HepG2 (cell line): ENCODE measurements around the gene CCDC120. TPM values are rescaled to one million over a fixed set of nuclear protein-coding genes. Genes with fewer than 3 reads are reported as not detected.

ENCODE experiments used
- AHDC1 ChIP-seq: sonication (generic); formaldehyde crosslinking; IDR thresholded peaks from 2 replicates; pipeline ENCODE4 v1.5.1; 2020; ENCODE audit warnings: mild to moderate bottlenecking, missing genetic modification reagents, borderline replicate concordance
- ATF1 ChIP-seq: IDR thresholded peaks from 2 replicates; pipeline ENCODE4 v1.6.1; 2016; ENCODE audit warnings: mild to moderate bottlenecking, control low read depth
- CCDC6 ChIP-seq: sonication (generic); formaldehyde crosslinking; IDR thresholded peaks from 2 replicates; pipeline ENCODE4 v1.8.1; 2022; ENCODE audit warnings: mild to moderate bottlenecking, missing genetic modification reagents, moderate library complexity
- GABPA ChIP-seq, 2 experiments: IDR thresholded peaks; 2 replicates each; pipeline ENCODE4 v1.6.1; 2011 to 2016; ENCODE audit warnings: low read depth in 2 of 2, low read length in 1 of 2, missing biosample characterization in 1 of 2, missing genetic modification characterization in 1 of 2
- GABPB1 ChIP-seq: IDR thresholded peaks from 2 replicates; pipeline ENCODE4 v1.6.1; 2016; ENCODE audit warnings: mild to moderate bottlenecking, missing genetic modification reagents, moderate library complexity, missing compliant biosample characterization
- HNF4A ChIP-seq: sonication (generic); formaldehyde crosslinking; IDR thresholded peaks from 2 replicates; pipeline ENCODE4 v1.4.0; 2020; ENCODE audit warnings: missing genetic modification reagents
- JUN ChIP-seq: sonication (generic); formaldehyde crosslinking; IDR thresholded peaks from 2 replicates; pipeline ENCODE4 v1.4.0; 2020; ENCODE audit warnings: mild to moderate bottlenecking, missing genetic modification reagents
- KAT2B ChIP-seq: fragments of 150-350 bp; IDR thresholded peaks from 2 replicates; pipeline ENCODE4 v1.6.1; 2014; ENCODE audit warnings: low read depth, low read length, borderline replicate concordance
- KLF12 ChIP-seq: sonication (generic); formaldehyde crosslinking; IDR thresholded peaks from 2 replicates; pipeline ENCODE4 v1.4.0; 2020; ENCODE audit warnings: missing genetic modification reagents, borderline replicate concordance
- MTF1 ChIP-seq: sonication (generic); formaldehyde crosslinking; IDR thresholded peaks from 2 replicates; pipeline ENCODE4 v1.5.0; 2020; ENCODE audit warnings: missing genetic modification reagents
- PPARG ChIP-seq: conservative IDR thresholded peaks from 2 replicates; pipeline ENCODE4 v1.6.1; 2016; ENCODE audit warnings: missing biosample characterization, missing genetic modification reagents
- SIX1 ChIP-seq: sonication (generic); formaldehyde crosslinking; IDR thresholded peaks from 2 replicates; pipeline ENCODE4 v1.4.0; 2020; ENCODE audit warnings: missing genetic modification reagents, borderline replicate concordance
- SIX4 ChIP-seq: sonication (generic); formaldehyde crosslinking; IDR thresholded peaks from 2 replicates; pipeline ENCODE4 v1.4.0; 2020; ENCODE audit warnings: missing genetic modification reagents
- SMAD1 ChIP-seq: sonication (generic); formaldehyde crosslinking; IDR thresholded peaks from 2 replicates; pipeline ENCODE4 v1.4.0; 2020; ENCODE audit warnings: missing genetic modification reagents, low read depth, mild to moderate bottlenecking, borderline replicate concordance
- SOX13 ChIP-seq, 3 experiments: fragments of 450-650 bp in 1 of 3; sonication (generic) in 1 of 3; formaldehyde crosslinking in 1 of 3; IDR thresholded peaks in 2 of 3; conservative IDR thresholded peaks in 1 of 3; 2 replicates each; pipeline versions ENCODE4 v1.5.0 to v1.6.1; 2016 to 2020; ENCODE audit warnings: antibody characterized with exemption in 1 of 3, mild to moderate bottlenecking in 1 of 3, missing compliant biosample characterization in 1 of 3, missing genetic modification reagents in 1 of 3, moderate library complexity in 1 of 3
- SSRP1 ChIP-seq: IDR thresholded peaks from 2 replicates; pipeline ENCODE4 v1.6.1; 2016; ENCODE audit warnings: control low read depth
- XBP1 ChIP-seq: sonication (generic); formaldehyde crosslinking; IDR thresholded peaks from 2 replicates; pipeline ENCODE4 v1.5.0; 2020; ENCODE audit warnings: missing genetic modification reagents
- ZKSCAN5 ChIP-seq: sonication (generic); formaldehyde crosslinking; IDR thresholded peaks from 2 replicates; pipeline ENCODE4 v1.5.1; 2020; ENCODE audit warnings: mild to moderate bottlenecking, missing genetic modification reagents
- ZNF563 ChIP-seq: sonication (generic); formaldehyde crosslinking; IDR thresholded peaks from 2 replicates; pipeline ENCODE4 v1.8.0; 2022; ENCODE audit warnings: mild to moderate bottlenecking, moderate library complexity, missing genetic modification reagents
- ZNF605 ChIP-seq: sonication (generic); formaldehyde crosslinking; IDR thresholded peaks from 2 replicates; pipeline ENCODE4 v1.8.0; 2022; ENCODE audit warnings: mild to moderate bottlenecking, missing genetic modification reagents
- ZNF770 ChIP-seq: sonication (generic); formaldehyde crosslinking; IDR thresholded peaks from 2 replicates; pipeline ENCODE4 v1.5.0; 2020; ENCODE audit warnings: mild to moderate bottlenecking, missing genetic modification reagents
- ZNF816 ChIP-seq: sonication (generic); formaldehyde crosslinking; IDR thresholded peaks from 2 replicates; pipeline ENCODE4 v1.8.0; 2022; ENCODE audit warnings: missing genetic modification reagents, mild to moderate bottlenecking, borderline replicate concordance
- polyA plus RNA-seq, 8 experiments: library from polyadenylated mRNA; depleted of rRNA in 3 of 8; stranded (reverse) in 7 of 8; unstranded in 1 of 8; fragments of >200 nt; fragmentation: Illumina TruSeq in 4 of 8; extraction: Trizol in 4 of 8; gene quantifications; 2 replicates each; pipeline versions ENCODE4 v1.2.1 to v1.2.3, GENCODE V29; 2011 to 2016; ENCODE audit warnings: low read depth in 4 of 8, missing spikeins in 1 of 8, mixed read lengths in 1 of 8; ENCODE audit not compliant: insufficient read depth in 1 of 8
- total RNA-seq, 5 experiments: library from RNA; depleted of rRNA; stranded (reverse); fragments of >200 nt; fragmentation: Illumina TruSeq; extraction: Trizol; gene quantifications; 2 replicates each; pipeline ENCODE4 v1.2.3, GENCODE V29; 2016; ENCODE audit warnings: low read depth in 1 of 5
- TF ChIP-seq, protein P1 (sequence below): IDR thresholded peaks from 2 replicates; pipeline ENCODE4 v1.6.1; 2016

The CCDC120 gene
- total and polyA plus RNA-seq, 2 of the 13 experiments (the other 11 are each of a cell fraction or from before 2014, with no cell fraction given): 0.89 to 3.2 TPM

DNA sequence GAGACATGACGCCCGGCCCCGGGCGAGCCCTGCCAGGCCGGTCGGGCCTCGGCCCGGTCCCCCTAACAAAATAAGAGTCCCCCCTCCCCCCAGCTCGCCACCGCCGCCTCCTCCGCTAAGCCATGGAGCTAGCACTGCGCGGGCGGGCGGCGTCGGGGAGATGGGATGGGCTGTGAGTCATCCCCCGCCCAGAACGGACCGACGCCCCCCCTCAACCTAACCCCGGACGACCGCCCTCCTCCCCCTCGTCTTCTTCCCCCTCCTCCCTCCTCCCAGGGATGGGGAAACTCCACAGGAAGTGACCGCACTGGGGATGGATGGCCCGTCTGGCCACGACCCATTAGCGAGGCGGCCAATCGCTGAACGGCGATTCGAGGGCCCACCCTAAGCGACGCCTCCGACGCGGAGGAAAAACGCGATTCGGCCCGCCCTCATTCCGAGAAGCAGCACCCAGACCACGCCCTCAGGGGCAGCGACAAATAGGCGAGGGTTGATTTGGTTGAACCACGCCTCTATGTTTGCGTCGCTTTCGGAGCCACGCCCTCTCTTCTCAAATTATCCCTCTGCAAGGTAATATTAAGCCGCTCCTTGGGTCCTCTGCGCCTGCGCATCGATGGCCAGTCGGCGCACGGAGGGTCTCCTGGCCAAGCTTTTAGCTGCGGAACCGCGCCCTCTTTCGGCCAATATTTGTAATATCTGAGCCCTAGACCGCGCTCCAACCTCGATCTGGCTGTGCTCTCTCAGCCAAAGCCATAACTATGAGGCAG lies 15.4 kb upstream of the CCDC120 start, which contains the start of gene TFE3 (continued):
- TF ChIP-seq AHDC1 (CRISPR knock-in tag): no peak
- TF ChIP-seq JUN (CRISPR knock-in tag): no peak
- TF ChIP-seq ZKSCAN5 (CRISPR knock-in tag): no peak
- TF ChIP-seq CCDC6 (CRISPR knock-in tag): no peak
- TF ChIP-seq, protein P1, sequence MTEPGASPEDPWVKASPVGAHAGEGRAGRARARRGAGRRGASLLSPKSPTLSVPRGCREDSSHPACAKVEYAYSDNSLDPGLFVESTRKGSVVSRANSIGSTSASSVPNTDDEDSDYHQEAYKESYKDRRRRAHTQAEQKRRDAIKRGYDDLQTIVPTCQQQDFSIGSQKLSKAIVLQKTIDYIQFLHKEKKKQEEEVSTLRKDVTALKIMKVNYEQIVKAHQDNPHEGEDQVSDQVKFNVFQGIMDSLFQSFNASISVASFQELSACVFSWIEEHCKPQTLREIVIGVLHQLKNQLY: no peak
- TF ChIP-seq SIX4 (CRISPR knock-in tag): no peak
- no peak for TF ChIP-seq ZNF563 (CRISPR knock-in tag)
- peak; percentile 32; the same call in 1 of the 2 replicates for TF ChIP-seq ZNF770 (CRISPR knock-in tag)
- TF ChIP-seq MTF1: no peak
- TF ChIP-seq ATF1 (CRISPR knock-in tag): peak; percentile 63
- no peak for TF ChIP-seq XBP1 (CRISPR knock-in tag)
- TF ChIP-seq PPARG (CRISPR knock-in tag): no peak
- TF ChIP-seq SIX1: no peak
- TF ChIP-seq HNF4A: no peak
- TF ChIP-seq ZNF605 (CRISPR knock-in tag): no peak; the same call in 1 of the 2 replicates
- TF ChIP-seq ZNF816 (CRISPR knock-in tag): no peak
- no peak for TF ChIP-seq KLF12 (CRISPR knock-in tag)
- TF ChIP-seq GABPA (IDR thresholded peaks at IDR 0.05; ENCODE audit: low read depth, low read length): peak; percentile 57
- peak; percentile 84 for TF ChIP-seq GABPA (CRISPR knock-in tag; IDR thresholded peaks at IDR 0.05; ENCODE audit: low read depth)
- TF ChIP-seq KAT2B: no peak
- TF ChIP-seq SSRP1 (CRISPR knock-in tag): no peak
- peak; percentile 84 for TF ChIP-seq GABPB1 (CRISPR knock-in tag)
- no peak for TF ChIP-seq SMAD1
- TF ChIP-seq SOX13 (IDR thresholded peaks at IDR 0.05): no peak
- TF ChIP-seq SOX13 (CRISPR knock-in tag; conservative IDR thresholded peaks at IDR 0.05 in 1 of 2, IDR thresholded peaks at IDR 0.05 in 1 of 2): no peak
